NCI-H128 (cell line): Measurements from ENCODE around the gene TTC7B.
A peak's percentile ranks its signal among the peaks of the same experiment; 100 is the strongest.

ENCODE experiments used
- DNase-seq: peaks from one replicate; lab custom pipeline; 2025; ENCODE audit not compliant: unreplicated experiment; lab: John Stamatoyannopoulos, UW

Gene TTC7B

GRCh38 chr14:90777358-90777757 lies 38.9 kb downstream of the TTC7B start:
- DNase-seq = no peak

- DNase-seq = no peak
These were observed 40.8 kb downstream of the TTC7B start for GRCh38 chr14:90775441-90775840.

- no peak for DNase-seq
These were observed 41.9 kb downstream of the TTC7B start for GRCh38 chr14:90774316-90774715.

GRCh38 chr14:90773705-90774104 lies 42.5 kb downstream of the TTC7B start:
- DNase-seq = no peak

GRCh38 chr14:90773196-90773486 lies 43.1 kb downstream of the TTC7B start:
- DNase-seq = no peak

GRCh38 chr14:90767899-90768298 lies 48.3 kb downstream of the TTC7B start:
- DNase-seq = no peak

- DNase-seq = no peak
These were observed 55.5 kb downstream of the TTC7B start for GRCh38 chr14:90760591-90761316.

- no peak for DNase-seq
These were observed 56.2 kb downstream of the TTC7B start for GRCh38 chr14:90760078-90760444.

- DNase-seq = no peak
These were observed 56.7 kb downstream of the TTC7B start for GRCh38 chr14:90759370-90760077.

GRCh38 chr14:90758959-90759358 lies 57.3 kb downstream of the TTC7B start:
- no peak for DNase-seq

GRCh38 chr14:90758028-90758889 lies 58.0 kb downstream of the TTC7B start:
- DNase-seq = peak; percentile 82

- no peak for DNase-seq
These were observed 58.8 kb downstream of the TTC7B start for GRCh38 chr14:90757452-90757851.

GRCh38 chr14:90756755-90757345 lies 59.4 kb downstream of the TTC7B start:
- no peak for DNase-seq

GRCh38 chr14:90755661-90756304 lies 60.4 kb downstream of the TTC7B start:
- no peak for DNase-seq

- DNase-seq = no peak
These were observed 62.7 kb downstream of the TTC7B start for GRCh38 chr14:90753456-90754005.

- no peak for DNase-seq
These were observed 65.5 kb downstream of the TTC7B start for GRCh38 chr14:90750701-90751100.

- DNase-seq = no peak
These were observed 66.0 kb downstream of the TTC7B start for GRCh38 chr14:90750191-90750590.

- DNase-seq = no peak
These were observed 68.3 kb downstream of the TTC7B start for GRCh38 chr14:90747909-90748308.

- no peak for DNase-seq
These were observed 72.4 kb downstream of the TTC7B start for GRCh38 chr14:90743826-90744225.

- no peak for DNase-seq
These were observed 72.8 kb downstream of the TTC7B start for GRCh38 chr14:90743425-90743824.

GRCh38 chr14:90742729-90743128 lies 73.5 kb downstream of the TTC7B start:
- DNase-seq = no peak
